K562 (cell line): ENCODE data around the gene HEMK1. TPM values are rescaled to one million over a fixed set of nuclear protein-coding genes. Genes with fewer than 3 reads are reported as not detected.

Experiments used
- ATAC-seq: fragments of 200-7000 bp; cut with Tn5 transposase; 3 replicates; pipeline ENCODE4 v1.9.1; 2020; ENCODE audit warnings: moderate library complexity
- BruUV-seq: library from RNA; stranded (reverse); fragments of 400-500 nt; replicated peaks from 2 replicates; lab custom pipeline; 2021; lab: Mats Ljungman, UMichigan
- CTCF ChIA-PET: fragments of 300-600 bp; formaldehyde crosslinking; extraction: SDS; loops from one replicate; lab custom pipeline; 2021; ENCODE audit warnings: low intra/inter-chr PET ratio; lab: Yijun Ruan, JAX
- POLR2A ChIA-PET: fragments of 300-600, 350-650 bp; sonication (Branson Sonifier 250); formaldehyde crosslinking; extraction: SDS; loops from one replicate; lab custom pipeline; 2021; ENCODE audit warnings: antibody characterized with exemption, inconsistent platforms; lab: Yijun Ruan, JAX
- DNase-seq, 4 experiments: peaks; one replicate each; pipeline versions ENCODE4 v3.0.0 to v3.0.0-alpha.2; 2011 to 2018; ENCODE audit warnings: low spot score in 3 of 4, mixed read lengths in 3 of 4; ENCODE audit errors: extremely low read depth in 1 of 4
- FAIRE-seq: peaks from 2 replicates; lab custom pipeline; 2011; peaks lifted over from hg19 to GRCh38; lab: Jason Lieb, UNC
- H2AFZ ChIP-seq: 2 replicates; pipeline ENCODE4 v1.6.0; 2011; ENCODE audit warnings: low read depth, low read length, control low read depth, inconsistent platforms
- H3K27ac ChIP-seq: fragments of 200-600 bp; 3 replicates; pipeline ENCODE4 v1.8.0; 2011; ENCODE audit warnings: low read depth, mild to moderate bottlenecking, control low read depth, inconsistent platforms, low read length, moderate library complexity, mixed read lengths; ENCODE audit errors: extremely low read depth
- H3K27me3 ChIP-seq, 2 experiments: fragments of 300-600 bp in 1 of 2; 2 replicates in 1 of 2; 3 replicates in 1 of 2; pipeline versions ENCODE4 v1.6.0 to v1.8.0; 2011; ENCODE audit warnings: inconsistent platforms in 2 of 2, low read length in 2 of 2, mild to moderate bottlenecking in 1 of 2, mixed read lengths in 1 of 2, moderate library complexity in 1 of 2; ENCODE audit not compliant: control insufficient read depth in 2 of 2, insufficient read depth in 2 of 2
- H3K36me3 ChIP-seq: fragments of 300-600 bp; 3 replicates; pipeline ENCODE4 v1.8.0; 2011; ENCODE audit warnings: mild to moderate bottlenecking, low read length, inconsistent platforms; ENCODE audit not compliant: control insufficient read depth, insufficient read depth
- H3K4me1 ChIP-seq, 2 experiments: fragments of 200-600 bp in 1 of 2; replicated peaks in 1 of 2; 2 replicates in 1 of 2; 3 replicates in 1 of 2; pipeline versions ENCODE4 v1.5.1 to v1.8.0; 2011; ENCODE audit warnings: inconsistent platforms in 2 of 2, low read length in 2 of 2, mild to moderate bottlenecking in 1 of 2, mixed read lengths in 1 of 2, moderate library complexity in 1 of 2; ENCODE audit not compliant: control insufficient read depth in 2 of 2, insufficient read depth in 2 of 2
- H3K4me2 ChIP-seq: 2 replicates; pipeline ENCODE4 v1.6.1; 2011; ENCODE audit warnings: low read length, control low read depth, inconsistent platforms, mixed read lengths; ENCODE audit not compliant: insufficient read depth
- H3K4me3 ChIP-seq: fragments of 200-600 bp; sonication (generic), shearing (Covaris generic); 2 replicates; pipeline ENCODE4 v1.5.1; 2016; ENCODE audit warnings: control low read depth, inconsistent platforms
- H3K79me2 ChIP-seq: fragments of 200-600 bp; 3 replicates; pipeline ENCODE4 v1.8.0; 2011; ENCODE audit warnings: low read length, inconsistent platforms; ENCODE audit not compliant: control insufficient read depth, insufficient read depth
- H3K9ac ChIP-seq, 2 experiments: 2 replicates each; pipeline versions ENCODE4 v1.6.0 to v1.6.1; 2011; ENCODE audit warnings: low read depth in 2 of 2, low read length in 2 of 2, control low read depth in 1 of 2, inconsistent platforms in 1 of 2, mild to moderate bottlenecking in 1 of 2, mixed read lengths in 1 of 2; ENCODE audit not compliant: insufficient read depth in 1 of 2
- H3K9me1 ChIP-seq: one replicate; pipeline ENCODE4 v1.6.0; 2011; ENCODE audit warnings: inconsistent platforms, mild to moderate bottlenecking, low read length, moderate library complexity; ENCODE audit not compliant: control insufficient read depth, insufficient read depth
- H3K9me3 ChIP-seq: replicated peaks from 2 replicates; pipeline ENCODE4 v1.5.1; 2011; ENCODE audit warnings: low read depth, low read length, inconsistent platforms; ENCODE audit not compliant: control insufficient read depth, insufficient read depth
- H4K20me1 ChIP-seq: replicated peaks from 2 replicates; pipeline ENCODE4 v1.6.1; 2011; ENCODE audit warnings: low read length, inconsistent platforms, mixed read lengths; ENCODE audit not compliant: control insufficient read depth, insufficient read depth
- EHMT2 ChIP-seq: fragments of 450-650 bp; IDR thresholded peaks from 2 replicates; pipeline ENCODE4 v1.6.1; 2018; ENCODE audit warnings: antibody characterized with exemption
- ETV1 ChIP-seq: fragments of 450-650 bp; conservative IDR thresholded peaks from 2 replicates; pipeline ENCODE4 v1.6.1; 2016; ENCODE audit warnings: missing genetic modification characterization, control low read depth, low read depth, missing compliant biosample characterization
- FOXM1 ChIP-seq, 2 experiments: fragments of 450-650 bp in 1 of 2; sonication (generic) in 1 of 2; formaldehyde crosslinking in 1 of 2; IDR thresholded peaks; 2 replicates each; pipeline versions ENCODE4 v1.6.1 to v1.9.0; 2017 to 2022; ENCODE audit warnings: low read depth in 2 of 2, mild to moderate bottlenecking in 2 of 2, missing genetic modification reagents in 1 of 2, moderate library complexity in 1 of 2
- HEY1 ChIP-seq: fragments of 250-450 bp; sonication (Bioruptor Pico); IDR thresholded peaks from 2 replicates; pipeline ENCODE4 v1.5.0; 2020; ENCODE audit warnings: mild to moderate bottlenecking, moderate library complexity, borderline replicate concordance
- NEUROD1 ChIP-seq: fragments of 150-350 bp; IDR thresholded peaks from 2 replicates; pipeline ENCODE4 v1.6.1; 2014; ENCODE audit warnings: borderline replicate concordance, low read length, low read depth; ENCODE audit not compliant: partially characterized antibody
- POLR2H ChIP-seq: IDR thresholded peaks from 2 replicates; pipeline ENCODE4 v1.6.1; 2016; ENCODE audit warnings: missing genetic modification characterization, low read depth, mild to moderate bottlenecking, control low read depth, missing compliant biosample characterization, moderate library complexity
- RAD21 ChIP-seq, 2 experiments: fragments of 250-450 bp in 1 of 2; fragments of 450-650 bp in 1 of 2; sonication (Bioruptor Pico) in 1 of 2; formaldehyde crosslinking in 1 of 2; IDR thresholded peaks in 1 of 2; conservative IDR thresholded peaks in 1 of 2; 2 replicates each; pipeline versions ENCODE4 v1.4.0 to v1.8.0; 2020 to 2022; ENCODE audit warnings: mild to moderate bottlenecking in 2 of 2, moderate library complexity in 1 of 2
- SETDB1 ChIP-seq: IDR thresholded peaks from one replicate; pipeline ENCODE4 v1.6.1; 2012; ENCODE audit warnings: low read length, control low read depth, inconsistent platforms
- SIN3A ChIP-seq, 2 experiments: fragments of 150-350 bp in 1 of 2; IDR thresholded peaks; 2 replicates each; pipeline ENCODE4 v1.6.1; 2011 to 2016; ENCODE audit warnings: borderline replicate concordance in 2 of 2, low read depth in 2 of 2, low read length in 2 of 2, mild to moderate bottlenecking in 2 of 2, moderate library complexity in 2 of 2; ENCODE audit not compliant: control insufficient read depth in 1 of 2
- SMAD4 ChIP-seq: fragments of 250-450 bp; sonication (Bioruptor Pico); conservative IDR thresholded peaks from 2 replicates; pipeline ENCODE4 v1.8.0; 2021; ENCODE audit warnings: inconsistent platforms, mild to moderate bottlenecking, moderate library complexity
- WGBS: fragments of 100-300 bp; shearing (Covaris generic); methylation state at CpG from one replicate; pipeline ENCODE4 v1.1.6; 2016; ENCODE audit warnings: low coverage, mixed read lengths; ENCODE audit not compliant: insufficient coverage; ENCODE audit errors: missing lambda C conversion rate; 5-methylcytosine and 5-hydroxymethylcytosine counted together
- in situ Hi-C: fragments of 300-500 bp; cut with MboI; formaldehyde crosslinking; loops from 4 replicates; pipeline ENCODE4 v1.15.0; 2018; ENCODE audit warnings: inconsistent platforms, mixed read lengths
- intact Hi-C: fragments of 100-400 bp; cut with micrococcal nuclease; formaldehyde crosslinking; loops from 2 replicates; pipeline ENCODE4 v1.14.2; 2022
- polyA plus RNA-seq, 8 experiments: library from polyadenylated mRNA; depleted of rRNA in 4 of 8; stranded (reverse) in 5 of 8; unstranded in 3 of 8; fragments of >200 nt; fragmentation: Nextera tagmentation in 2 of 8; fragmentation: Illumina TruSeq in 1 of 8; extraction: Ambion mirVana in 2 of 8; extraction: Trizol in 1 of 8; gene quantifications; 2 replicates each; pipeline versions ENCODE4 v1.2.1 to v1.2.3, GENCODE V29; 2011 to 2014; ENCODE audit warnings: inconsistent platforms in 1 of 8, missing spikeins in 1 of 8
- total RNA-seq, 7 experiments: library from RNA; depleted of rRNA in 6 of 7; stranded (reverse); fragments of >200 nt in 6 of 7; fragmentation: Illumina TruSeq in 2 of 7; extraction: Trizol in 2 of 7; gene quantifications; 2 replicates each; pipeline versions ENCODE4 v1.2.1 to v1.2.3, GENCODE V29; 2011 to 2021; ENCODE audit warnings: low replicate concordance in 1 of 7
- TF ChIP-seq, protein P1 (sequence below): sonication (generic); formaldehyde crosslinking; IDR thresholded peaks from 2 replicates; pipeline ENCODE4 v1.8.0; 2022; ENCODE audit warnings: missing genetic modification reagents, mild to moderate bottlenecking, moderate library complexity, borderline replicate concordance
- TF ChIP-seq, protein P2 (sequence below), 2 experiments: fragments of 450-650 bp; conservative IDR thresholded peaks; 2 replicates each; pipeline ENCODE4 v1.6.1; 2017; ENCODE audit warnings: mild to moderate bottlenecking in 2 of 2, moderate library complexity in 2 of 2
- TF ChIP-seq, protein P3 (sequence below): sonication (generic); IDR thresholded peaks from 2 replicates; pipeline ENCODE4 v1.6.1; 2016

The HEMK1 gene
- total and polyA plus RNA-seq, 9 of the 15 experiments (the other 6 are each of a cell fraction or from before 2014, with no cell fraction given) = 2.0 to 16.8 (median 11.4) TPM

DNA sequence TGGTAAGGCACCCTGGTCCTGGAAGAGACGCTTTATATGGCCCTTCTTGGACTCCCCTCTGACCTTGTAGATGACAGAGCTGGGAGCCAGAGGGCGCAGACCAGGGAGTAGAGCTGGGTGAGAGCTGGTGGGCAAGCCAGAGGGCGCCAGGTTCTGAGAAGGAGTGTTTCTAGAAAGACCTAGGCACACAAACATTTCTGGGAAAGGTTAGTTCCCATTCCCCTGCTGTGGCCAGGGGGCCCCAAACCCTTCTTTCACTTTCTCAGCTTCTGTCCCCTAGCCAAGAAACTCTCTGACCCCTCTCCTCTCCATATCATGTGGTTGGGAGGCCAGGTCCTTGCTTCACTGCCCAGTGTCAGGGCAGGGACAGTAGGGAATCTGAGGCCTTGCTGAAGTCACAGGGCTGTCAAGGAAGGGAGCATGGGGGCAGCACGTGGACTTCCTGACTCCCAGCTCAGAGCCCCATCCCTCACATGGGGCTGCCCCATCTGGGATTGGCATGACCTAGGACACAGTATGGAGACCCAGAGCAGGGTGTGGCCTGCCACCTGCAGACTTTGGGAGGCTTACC is 3.6 kb downstream of the HEMK1 start (continued):
- no peak for TF ChIP-seq POLR2H

DNA sequence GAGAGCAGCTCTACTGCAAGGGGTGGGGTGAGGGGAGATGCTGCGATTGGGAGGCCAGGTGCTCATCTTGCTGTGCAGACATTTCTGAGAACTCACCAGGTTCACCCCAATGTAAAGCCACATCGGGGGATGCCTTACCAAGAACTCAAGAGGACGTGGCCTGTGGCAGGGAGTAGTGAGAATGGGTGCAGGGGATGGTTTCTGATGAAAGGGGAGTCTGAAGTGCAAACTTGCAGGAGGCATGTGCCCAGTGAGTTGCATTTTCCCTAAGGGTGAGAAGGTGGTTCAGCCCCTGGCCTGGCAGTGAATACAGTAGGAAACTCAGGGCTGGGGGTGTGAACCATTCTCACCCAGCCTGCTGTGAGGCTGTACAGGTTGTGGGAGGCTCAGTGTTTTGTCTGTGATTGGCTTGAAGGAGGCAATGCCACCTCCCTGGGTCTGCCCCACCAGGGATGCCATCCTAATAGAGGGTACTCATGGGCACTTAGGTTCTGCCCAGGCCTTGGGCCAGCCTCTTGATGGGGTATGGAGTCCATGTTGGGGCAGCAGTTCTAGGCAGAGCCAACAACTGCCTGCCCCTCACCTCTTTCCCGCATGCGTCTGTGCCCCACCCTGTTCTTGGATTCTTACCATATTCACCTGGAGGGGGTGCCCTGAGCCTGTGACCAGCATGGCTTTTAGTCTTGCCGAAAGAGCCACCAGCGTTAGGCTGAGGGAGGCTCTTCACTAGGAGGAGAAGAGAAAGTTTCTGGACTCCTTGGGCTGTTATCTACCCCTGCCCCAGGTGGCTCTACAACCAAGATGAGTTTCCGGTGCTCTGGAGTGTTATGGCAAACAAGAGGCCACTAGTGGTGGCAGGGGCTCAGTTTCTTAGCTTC is 4.5 kb downstream of the HEMK1 start:
- Histone ChIP-seq H3K4me2 (peak overlapping the region; percentile 4; the same call in 1 of the 2 replicates), H3K27me3 (no peaks in the 10 kb centered on the region), H2AFZ (no peak overlapping the region), H3K27ac (peak overlapping the region; percentile 57; the same call in 2 of the 3 replicates), H3K9me3 (no peaks in the 10 kb centered on the region), H3K4me1 (peaks cover 46 to 58% of the 10 kb centered on the region in 2 experiments; a peak in 4 of 5 replicates), H4K20me1 (no peaks in the 10 kb centered on the region), H3K4me3 (no peak overlapping the region), H3K36me3 (peaks cover 39% of the 10 kb centered on the region; the same call in 2 of the 3 replicates), H3K9me1 (no peaks in the 10 kb centered on the region), H3K9ac (peak overlapping the region; percentile 28 to 84; a peak in 3 of 4 replicates), H3K79me2 (peaks cover 15% of the 10 kb centered on the region)
- intact Hi-C loops (no loop called here), in situ Hi-C loops (loop anchor here (5.0 kb wide), 1 partner anchor 83 kb away; no protein-coding TSS in a partner anchor)
- WGBS = 27% methylated on average over 5 of the region's 8 CpGs
- BruUV-seq = no TSS peak
- ATAC-seq (peak; percentile 48), DNase-seq (peak; percentile 30 to 57 (median 42)), FAIRE-seq (peak; percentile 80)
- CTCF ChIA-PET = interaction anchor here (5.6 kb wide), 1 partner anchor 40 kb away, joined by 56 read pairs; the partner anchor contains the start of genes CISH and MAPKAPK3
- POLR2A ChIA-PET = interaction anchor here (1.0 to 1.2 kb wide), 3 partner anchors 15 to 39 kb away, joined by 3 read pairs; no protein-coding TSS in a partner anchor
- TF ChIP-seq NEUROD1 (no peak), RAD21 (CRISPR knock-in tag; conservative IDR thresholded peaks at IDR 0.05 in 1 of 2, IDR thresholded peaks at IDR 0.05 in 1 of 2) (peak in 1 of 2 experiments; percentile 61; a peak in 3 of 4 replicates), ETV1 (peak; percentile 57; the same call in 1 of the 2 replicates), EHMT2 (no peak), SETDB1 (no peak), SMAD4 (CRISPR knock-in tag) (0 out of 2 replicates have a peak, but pooled peaks have one; percentile 42), SIN3A (IDR thresholded peaks at IDR 0.05; ENCODE audit: borderline replicate concordance in 2 of 2, control insufficient read depth in 1 of 2, low read depth in 2 of 2, low read length in 2 of 2) (no peak), HEY1 (CRISPR knock-in tag) (no peak), FOXM1 (IDR thresholded peaks at IDR 0.05; ENCODE audit: low read depth) (no peak), FOXM1 (CRISPR knock-in tag; IDR thresholded peaks at IDR 0.05; ENCODE audit: low read depth) (no peak)
- TF ChIP-seq, protein P1, sequence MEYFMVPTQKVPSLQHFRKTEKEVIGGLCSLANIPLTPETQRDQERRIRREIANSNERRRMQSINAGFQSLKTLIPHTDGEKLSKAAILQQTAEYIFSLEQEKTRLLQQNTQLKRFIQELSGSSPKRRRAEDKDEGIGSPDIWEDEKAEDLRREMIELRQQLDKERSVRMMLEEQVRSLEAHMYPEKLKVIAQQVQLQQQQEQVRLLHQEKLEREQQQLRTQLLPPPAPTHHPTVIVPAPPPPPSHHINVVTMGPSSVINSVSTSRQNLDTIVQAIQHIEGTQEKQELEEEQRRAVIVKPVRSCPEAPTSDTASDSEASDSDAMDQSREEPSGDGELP (CRISPR knock-in tag) = peak; percentile 25; the same call in 1 of the 2 replicates
- TF ChIP-seq, protein P2, sequence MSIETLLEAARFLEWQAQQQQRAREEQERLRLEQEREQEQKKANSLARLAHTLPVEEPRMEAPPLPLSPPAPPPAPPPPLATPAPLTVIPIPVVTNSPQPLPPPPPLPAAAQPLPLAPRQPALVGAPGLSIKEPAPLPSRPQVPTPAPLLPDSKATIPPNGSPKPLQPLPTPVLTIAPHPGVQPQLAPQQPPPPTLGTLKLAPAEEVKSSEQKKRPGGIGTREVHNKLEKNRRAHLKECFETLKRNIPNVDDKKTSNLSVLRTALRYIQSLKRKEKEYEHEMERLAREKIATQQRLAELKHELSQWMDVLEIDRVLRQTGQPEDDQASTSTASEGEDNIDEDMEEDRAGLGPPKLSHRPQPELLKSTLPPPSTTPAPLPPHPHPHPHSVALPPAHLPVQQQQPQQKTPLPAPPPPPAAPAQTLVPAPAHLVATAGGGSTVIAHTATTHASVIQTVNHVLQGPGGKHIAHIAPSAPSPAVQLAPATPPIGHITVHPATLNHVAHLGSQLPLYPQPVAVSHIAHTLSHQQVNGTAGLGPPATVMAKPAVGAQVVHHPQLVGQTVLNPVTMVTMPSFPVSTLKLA (conservative IDR thresholded peaks at IDR 0.05) = no peak
- TF ChIP-seq, protein P3, sequence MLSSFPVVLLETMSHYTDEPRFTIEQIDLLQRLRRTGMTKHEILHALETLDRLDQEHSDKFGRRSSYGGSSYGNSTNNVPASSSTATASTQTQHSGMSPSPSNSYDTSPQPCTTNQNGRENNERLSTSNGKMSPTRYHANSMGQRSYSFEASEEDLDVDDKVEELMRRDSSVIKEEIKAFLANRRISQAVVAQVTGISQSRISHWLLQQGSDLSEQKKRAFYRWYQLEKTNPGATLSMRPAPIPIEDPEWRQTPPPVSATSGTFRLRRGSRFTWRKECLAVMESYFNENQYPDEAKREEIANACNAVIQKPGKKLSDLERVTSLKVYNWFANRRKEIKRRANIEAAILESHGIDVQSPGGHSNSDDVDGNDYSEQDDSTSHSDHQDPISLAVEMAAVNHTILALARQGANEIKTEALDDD = no peak
